ENCODE results near the gene NPY5R.

NPY5R gene

DNA sequence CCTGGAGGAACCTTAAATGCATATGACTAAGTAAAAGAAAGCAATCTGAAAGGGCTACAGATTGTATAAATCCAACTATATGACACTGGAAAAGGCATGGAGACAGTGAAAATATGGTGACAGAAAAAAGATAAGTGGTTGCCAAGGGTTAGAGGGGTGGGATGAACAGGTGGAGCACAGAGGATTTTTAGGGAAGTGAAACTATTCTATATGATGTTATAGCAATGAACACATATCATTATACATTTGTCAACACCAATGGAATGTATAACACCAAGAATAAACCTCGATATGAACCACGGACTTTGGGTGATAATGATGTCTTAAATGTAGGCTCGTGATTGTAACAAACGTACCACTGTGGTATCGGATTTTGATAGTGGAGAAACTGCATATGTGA, 40.7 kb downstream of the NPY5R start:
- Histone ChIP-seq H4K20me1 (ENCODE audit: insufficient read depth, low read length) (no peaks in the 10 kb centered on the region), H3K4me2 (ENCODE audit: insufficient read depth, low read length) (no peak overlapping the region), H3K36me3 (ENCODE audit: insufficient read depth, low read length) (no peaks in the 10 kb centered on the region), H3K79me2 (ENCODE audit: insufficient read depth, low read length) (no peaks in the 10 kb centered on the region), H3K9ac (ENCODE audit: low read depth, low read length) (no peak overlapping the region), H2AFZ (ENCODE audit: low read depth, low read length) (no peak overlapping the region), H3K27ac (ENCODE audit: low read length) (no peak overlapping the region), H3K4me3 (ENCODE audit: low read depth in 1 of 2, low read length in 2 of 2) (no peak overlapping the region), H3K27me3 (ENCODE audit: insufficient read depth, low read length, poor library complexity) (no peaks in the 10 kb centered on the region), H3K4me1 (ENCODE audit: insufficient read depth, low read length) (no peaks in the 10 kb centered on the region), H3K9me3 (ENCODE audit: insufficient read depth, low read length, severe bottlenecking) (no peaks in the 10 kb centered on the region)
- ATAC-seq (ENCODE audit: insufficient read depth, low read depth) (no peak), DNase-seq (no peak)
- TF ChIP-seq, protein P1, sequence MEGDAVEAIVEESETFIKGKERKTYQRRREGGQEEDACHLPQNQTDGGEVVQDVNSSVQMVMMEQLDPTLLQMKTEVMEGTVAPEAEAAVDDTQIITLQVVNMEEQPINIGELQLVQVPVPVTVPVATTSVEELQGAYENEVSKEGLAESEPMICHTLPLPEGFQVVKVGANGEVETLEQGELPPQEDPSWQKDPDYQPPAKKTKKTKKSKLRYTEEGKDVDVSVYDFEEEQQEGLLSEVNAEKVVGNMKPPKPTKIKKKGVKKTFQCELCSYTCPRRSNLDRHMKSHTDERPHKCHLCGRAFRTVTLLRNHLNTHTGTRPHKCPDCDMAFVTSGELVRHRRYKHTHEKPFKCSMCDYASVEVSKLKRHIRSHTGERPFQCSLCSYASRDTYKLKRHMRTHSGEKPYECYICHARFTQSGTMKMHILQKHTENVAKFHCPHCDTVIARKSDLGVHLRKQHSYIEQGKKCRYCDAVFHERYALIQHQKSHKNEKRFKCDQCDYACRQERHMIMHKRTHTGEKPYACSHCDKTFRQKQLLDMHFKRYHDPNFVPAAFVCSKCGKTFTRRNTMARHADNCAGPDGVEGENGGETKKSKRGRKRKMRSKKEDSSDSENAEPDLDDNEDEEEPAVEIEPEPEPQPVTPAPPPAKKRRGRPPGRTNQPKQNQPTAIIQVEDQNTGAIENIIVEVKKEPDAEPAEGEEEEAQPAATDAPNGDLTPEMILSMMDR (IDR thresholded peaks at IDR 0.05; ENCODE audit: borderline replicate concordance, extremely low read depth, low read length, poor library complexity, severe bottlenecking) = no peak
- no peak for TF ChIP-seq EZH2 (IDR thresholded peaks at IDR 0.05; ENCODE audit: borderline replicate concordance, low read depth, low read length, severe bottlenecking)

DNA sequence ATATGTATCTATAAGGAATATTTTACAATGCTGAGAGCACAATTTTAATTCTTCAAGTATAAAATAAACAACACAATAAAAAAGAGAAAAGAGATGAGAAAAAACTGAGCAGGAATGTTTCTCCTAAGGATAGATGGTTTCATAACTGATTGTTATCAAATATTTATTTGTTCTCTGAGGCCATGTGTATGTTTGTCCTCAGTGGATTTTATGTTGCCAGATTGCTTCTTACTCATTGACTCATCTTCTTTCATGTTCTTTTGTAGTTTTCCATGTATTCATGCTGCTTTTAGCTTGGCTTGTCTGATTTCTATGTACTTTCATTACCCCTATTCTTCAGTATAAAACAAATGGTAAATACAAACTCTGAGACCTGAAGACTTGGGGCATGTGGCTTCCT, 41.2 kb downstream of the NPY5R start:
- H3K27me3 ChIP-seq (ENCODE audit: insufficient read depth, low read length, poor library complexity) = no peaks in the 10 kb centered on the region
- no peak overlapping the region for H3K27ac ChIP-seq (ENCODE audit: low read length)
- H3K9ac ChIP-seq (ENCODE audit: low read depth, low read length) = no peak overlapping the region
- H3K9me3 ChIP-seq (ENCODE audit: insufficient read depth, low read length, severe bottlenecking) = no peaks in the 10 kb centered on the region
- H3K4me3 ChIP-seq (ENCODE audit: low read depth in 1 of 2, low read length in 2 of 2) = no peak overlapping the region
- no peaks in the 10 kb centered on the region for H4K20me1 ChIP-seq (ENCODE audit: insufficient read depth, low read length)
- H3K79me2 ChIP-seq (ENCODE audit: insufficient read depth, low read length) = no peaks in the 10 kb centered on the region
- H3K4me1 ChIP-seq (ENCODE audit: insufficient read depth, low read length) = no peaks in the 10 kb centered on the region
- DNase-seq (no peak), ATAC-seq (ENCODE audit: insufficient read depth, low read depth) (no peak)
- H3K4me2 ChIP-seq (ENCODE audit: insufficient read depth, low read length) = no peak overlapping the region
- TF ChIP-seq EZH2 (IDR thresholded peaks at IDR 0.05; ENCODE audit: borderline replicate concordance, low read depth, low read length, severe bottlenecking) = no peak
- TF ChIP-seq, protein P1 (IDR thresholded peaks at IDR 0.05; ENCODE audit: borderline replicate concordance, extremely low read depth, low read length, poor library complexity, severe bottlenecking) = no peak
- H2AFZ ChIP-seq (ENCODE audit: low read depth, low read length) = no peak overlapping the region
- H3K36me3 ChIP-seq (ENCODE audit: insufficient read depth, low read length) = no peaks in the 10 kb centered on the region

DNA sequence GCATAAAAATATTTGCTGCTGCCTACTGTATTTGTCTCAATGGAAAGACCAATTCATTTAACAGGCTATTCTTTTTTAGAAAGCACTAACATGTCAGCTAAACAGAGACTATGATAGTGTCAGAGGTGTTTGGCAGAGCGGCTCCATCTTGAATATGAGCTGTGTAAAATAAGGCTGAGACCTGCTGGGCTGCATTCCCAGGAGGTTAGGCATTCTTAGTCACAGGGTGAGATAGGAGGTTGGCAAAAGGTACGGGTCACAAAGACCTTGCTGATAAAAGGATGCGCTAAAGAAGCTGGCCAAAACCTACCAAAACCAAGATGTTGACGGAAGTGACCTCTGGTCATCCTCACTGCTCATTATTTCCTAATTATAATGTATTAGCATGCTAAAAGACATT, 41.8 kb downstream of the NPY5R start:
- H2AFZ ChIP-seq (ENCODE audit: low read depth, low read length) = no peak overlapping the region
- no peaks in the 10 kb centered on the region for H3K4me1 ChIP-seq (ENCODE audit: insufficient read depth, low read length)
- no peaks in the 10 kb centered on the region for H4K20me1 ChIP-seq (ENCODE audit: insufficient read depth, low read length)
- H3K79me2 ChIP-seq (ENCODE audit: insufficient read depth, low read length) = no peaks in the 10 kb centered on the region
- H3K9ac ChIP-seq (ENCODE audit: low read depth, low read length) = no peak overlapping the region
- no peaks in the 10 kb centered on the region for H3K9me3 ChIP-seq (ENCODE audit: insufficient read depth, low read length, severe bottlenecking)
- H3K27me3 ChIP-seq (ENCODE audit: insufficient read depth, low read length, poor library complexity) = no peaks in the 10 kb centered on the region
- DNase-seq = no peak
- no peak overlapping the region for H3K4me3 ChIP-seq (ENCODE audit: low read depth in 1 of 2, low read length in 2 of 2)
- H3K27ac ChIP-seq (ENCODE audit: low read length) = no peak overlapping the region
- ATAC-seq (ENCODE audit: insufficient read depth, low read depth) = no peak
- H3K36me3 ChIP-seq (ENCODE audit: insufficient read depth, low read length) = no peaks in the 10 kb centered on the region
- no peak for TF ChIP-seq EZH2 (IDR thresholded peaks at IDR 0.05; ENCODE audit: borderline replicate concordance, low read depth, low read length, severe bottlenecking)
- TF ChIP-seq, protein P1 (IDR thresholded peaks at IDR 0.05; ENCODE audit: borderline replicate concordance, extremely low read depth, low read length, poor library complexity, severe bottlenecking) = no peak
- H3K4me2 ChIP-seq (ENCODE audit: insufficient read depth, low read length) = no peak overlapping the region

DNA sequence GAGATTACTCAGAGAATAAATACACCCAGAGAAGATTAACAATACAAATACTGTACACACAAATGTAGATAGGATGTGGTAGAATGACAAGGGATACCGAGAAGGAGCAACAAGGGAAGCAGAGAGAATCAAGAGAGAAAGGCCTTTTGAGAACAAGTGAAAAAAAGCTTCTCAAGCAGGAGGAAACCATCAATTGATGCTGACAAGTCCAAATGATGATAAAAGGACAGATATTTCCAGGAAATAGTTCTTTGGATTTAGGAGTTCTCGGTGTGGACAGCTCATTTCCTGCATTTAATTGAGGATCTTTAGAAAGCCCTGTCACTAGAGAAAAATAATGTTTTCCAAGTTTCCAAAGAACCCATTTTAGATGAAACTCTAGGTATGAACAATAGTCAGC, 48.1 kb downstream of the NPY5R start:
- H3K4me3 ChIP-seq (ENCODE audit: low read depth in 1 of 2, low read length in 2 of 2) = no peak overlapping the region
- no peaks in the 10 kb centered on the region for H3K9me3 ChIP-seq (ENCODE audit: insufficient read depth, low read length, severe bottlenecking)
- H3K79me2 ChIP-seq (ENCODE audit: insufficient read depth, low read length) = no peaks in the 10 kb centered on the region
- H2AFZ ChIP-seq (ENCODE audit: low read depth, low read length) = no peak overlapping the region
- 0 out of 2 replicates have a peak, but pooled peaks cover 3% of the 10 kb centered on the region for H3K4me1 ChIP-seq (ENCODE audit: insufficient read depth, low read length)
- ATAC-seq (ENCODE audit: insufficient read depth, low read depth) (no peak), DNase-seq (no peak)
- TF ChIP-seq, protein P1 (IDR thresholded peaks at IDR 0.05; ENCODE audit: borderline replicate concordance, extremely low read depth, low read length, poor library complexity, severe bottlenecking) = no peak
- TF ChIP-seq EZH2 (IDR thresholded peaks at IDR 0.05; ENCODE audit: borderline replicate concordance, low read depth, low read length, severe bottlenecking) = no peak
- H3K9ac ChIP-seq (ENCODE audit: low read depth, low read length) = no peak overlapping the region
- H4K20me1 ChIP-seq (ENCODE audit: insufficient read depth, low read length) = no peaks in the 10 kb centered on the region
- H3K4me2 ChIP-seq (ENCODE audit: insufficient read depth, low read length) = no peak overlapping the region
- no peaks in the 10 kb centered on the region for H3K27me3 ChIP-seq (ENCODE audit: insufficient read depth, low read length, poor library complexity)
- H3K36me3 ChIP-seq (ENCODE audit: insufficient read depth, low read length) = no peaks in the 10 kb centered on the region
- no peak overlapping the region for H3K27ac ChIP-seq (ENCODE audit: low read length)

All from DND-41 (cell line).